Measurements from ENCODE around the gene PPP1R3E. TPM values are rescaled to one million over a fixed set of nuclear protein-coding genes. Genes with fewer than 3 reads are reported as not detected.

PPP1R3E gene
- polyA plus RNA-seq, 1 of the 3 experiments (the other 2 are of a cell fraction), result 6.6 TPM

- H3K9ac ChIP-seq, result no peak overlapping the region
- POLR2A ChIA-PET, result interaction anchor here (1.5 to 2.7 kb wide), 3 partner anchors 19 to 24 kb away, joined by 3 to 8 read pairs (median 7); no protein-coding TSS in a partner anchor
- H3K9me2 ChIP-seq, result no peaks in the 10 kb centered on the region
- H3K36me3 ChIP-seq (replicated peaks in 1 of 2; ENCODE audit: control insufficient read depth in 1 of 2, insufficient read depth in 2 of 2, low read length in 1 of 2), result peaks cover 0 to 2% of the 10 kb centered on the region in 2 experiments
- no peaks in the 10 kb centered on the region for H3K9me3 ChIP-seq
- no peaks in the 10 kb centered on the region for H3F3A ChIP-seq (replicated peaks; ENCODE audit: insufficient read depth)
- no peak overlapping the region for H3K4me3 ChIP-seq (ENCODE audit: low read depth in 2 of 2, low read length in 1 of 2)
- peaks cover 0 to 8% of the 10 kb centered on the region in 2 experiments; a peak in 1 of 4 replicates for H3K4me1 ChIP-seq (ENCODE audit: control insufficient read depth in 1 of 2, insufficient read depth in 2 of 2, low read depth in 1 of 2, low read length in 1 of 2)
- no peak for DNase-seq
- H3K79me2 ChIP-seq (ENCODE audit: insufficient read depth), result no peaks in the 10 kb centered on the region
- no peaks in the 10 kb centered on the region for H4K20me1 ChIP-seq (ENCODE audit: insufficient read depth)
- CTCF ChIA-PET, result interaction anchor here (0.9 to 3.5 kb wide), 9 partner anchors 9 to 242 kb away, joined by 3 to 19 read pairs (median 7); partner anchors contain the start of gene PABPN1
- no peak overlapping the region for H3K4me2 ChIP-seq
- 95% methylated on average over 6 of the region's 27 CpGs for WGBS (ENCODE audit: low lambda C conversion rate)
- H3K27ac ChIP-seq (ENCODE audit: low read depth in 2 of 2, low read length in 1 of 2), result no peak overlapping the region; a peak in 1 of 4 replicates
- TF ChIP-seq, protein P1, sequence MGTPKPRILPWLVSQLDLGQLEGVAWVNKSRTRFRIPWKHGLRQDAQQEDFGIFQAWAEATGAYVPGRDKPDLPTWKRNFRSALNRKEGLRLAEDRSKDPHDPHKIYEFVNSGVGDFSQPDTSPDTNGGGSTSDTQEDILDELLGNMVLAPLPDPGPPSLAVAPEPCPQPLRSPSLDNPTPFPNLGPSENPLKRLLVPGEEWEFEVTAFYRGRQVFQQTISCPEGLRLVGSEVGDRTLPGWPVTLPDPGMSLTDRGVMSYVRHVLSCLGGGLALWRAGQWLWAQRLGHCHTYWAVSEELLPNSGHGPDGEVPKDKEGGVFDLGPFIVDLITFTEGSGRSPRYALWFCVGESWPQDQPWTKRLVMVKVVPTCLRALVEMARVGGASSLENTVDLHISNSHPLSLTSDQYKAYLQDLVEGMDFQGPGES (IDR thresholded peaks at IDR 0.05; ENCODE audit: low read depth, low read length), result no peak
- TF ChIP-seq MXI1 (IDR thresholded peaks at IDR 0.05; ENCODE audit: low read depth, low read length), result no peak
- no peak for TF ChIP-seq TEAD4 (IDR thresholded peaks at IDR 0.05; ENCODE audit: borderline replicate concordance, insufficient read depth)
- TF ChIP-seq, protein P2, sequence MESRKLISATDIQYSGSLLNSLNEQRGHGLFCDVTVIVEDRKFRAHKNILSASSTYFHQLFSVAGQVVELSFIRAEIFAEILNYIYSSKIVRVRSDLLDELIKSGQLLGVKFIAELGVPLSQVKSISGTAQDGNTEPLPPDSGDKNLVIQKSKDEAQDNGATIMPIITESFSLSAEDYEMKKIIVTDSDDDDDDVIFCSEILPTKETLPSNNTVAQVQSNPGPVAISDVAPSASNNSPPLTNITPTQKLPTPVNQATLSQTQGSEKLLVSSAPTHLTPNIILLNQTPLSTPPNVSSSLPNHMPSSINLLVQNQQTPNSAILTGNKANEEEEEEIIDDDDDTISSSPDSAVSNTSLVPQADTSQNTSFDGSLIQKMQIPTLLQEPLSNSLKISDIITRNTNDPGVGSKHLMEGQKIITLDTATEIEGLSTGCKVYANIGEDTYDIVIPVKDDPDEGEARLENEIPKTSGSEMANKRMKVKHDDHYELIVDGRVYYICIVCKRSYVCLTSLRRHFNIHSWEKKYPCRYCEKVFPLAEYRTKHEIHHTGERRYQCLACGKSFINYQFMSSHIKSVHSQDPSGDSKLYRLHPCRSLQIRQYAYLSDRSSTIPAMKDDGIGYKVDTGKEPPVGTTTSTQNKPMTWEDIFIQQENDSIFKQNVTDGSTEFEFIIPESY (IDR thresholded peaks at IDR 0.05; ENCODE audit: borderline replicate concordance, low read depth), result no peak
- TF ChIP-seq JUND (IDR thresholded peaks at IDR 0.05), result no peak
- TF ChIP-seq NFIC (IDR thresholded peaks at IDR 0.05; ENCODE audit: borderline replicate concordance), result no peak
- TF ChIP-seq NRF1 (IDR thresholded peaks at IDR 0.05; ENCODE audit: low read depth, low read length), result no peak
- no peak for TF ChIP-seq FOXM1 (IDR thresholded peaks at IDR 0.05; ENCODE audit: low read depth)
- no peak for TF ChIP-seq TCF12 (IDR thresholded peaks at IDR 0.05)
- TF ChIP-seq MAX (IDR thresholded peaks at IDR 0.05; ENCODE audit: low read depth), result no peak
- TF ChIP-seq USF1 (IDR thresholded peaks at IDR 0.05; ENCODE audit: borderline replicate concordance, low read depth), result no peak
- H2AFZ ChIP-seq (ENCODE audit: low read depth), result no peak overlapping the region
- no peaks in the 10 kb centered on the region for H3K27me3 ChIP-seq (ENCODE audit: insufficient read depth)
These were observed 44.2 kb upstream of the PPP1R3E start for GRCh38 chr14:23346693-23347405.

Data from SK-N-SH (cell line).